ENCODE data around the gene SLC66A2. TPM values are rescaled to one million over a fixed set of nuclear protein-coding genes. Genes with fewer than 3 reads are reported as not detected.

SLC66A2 gene
- total and polyA plus RNA-seq, 10 of the 15 experiments (the other 5 are each of a cell fraction or from before 2014, with no cell fraction given): 0.69 to 42.5 (median 14.8) TPM

DNA sequence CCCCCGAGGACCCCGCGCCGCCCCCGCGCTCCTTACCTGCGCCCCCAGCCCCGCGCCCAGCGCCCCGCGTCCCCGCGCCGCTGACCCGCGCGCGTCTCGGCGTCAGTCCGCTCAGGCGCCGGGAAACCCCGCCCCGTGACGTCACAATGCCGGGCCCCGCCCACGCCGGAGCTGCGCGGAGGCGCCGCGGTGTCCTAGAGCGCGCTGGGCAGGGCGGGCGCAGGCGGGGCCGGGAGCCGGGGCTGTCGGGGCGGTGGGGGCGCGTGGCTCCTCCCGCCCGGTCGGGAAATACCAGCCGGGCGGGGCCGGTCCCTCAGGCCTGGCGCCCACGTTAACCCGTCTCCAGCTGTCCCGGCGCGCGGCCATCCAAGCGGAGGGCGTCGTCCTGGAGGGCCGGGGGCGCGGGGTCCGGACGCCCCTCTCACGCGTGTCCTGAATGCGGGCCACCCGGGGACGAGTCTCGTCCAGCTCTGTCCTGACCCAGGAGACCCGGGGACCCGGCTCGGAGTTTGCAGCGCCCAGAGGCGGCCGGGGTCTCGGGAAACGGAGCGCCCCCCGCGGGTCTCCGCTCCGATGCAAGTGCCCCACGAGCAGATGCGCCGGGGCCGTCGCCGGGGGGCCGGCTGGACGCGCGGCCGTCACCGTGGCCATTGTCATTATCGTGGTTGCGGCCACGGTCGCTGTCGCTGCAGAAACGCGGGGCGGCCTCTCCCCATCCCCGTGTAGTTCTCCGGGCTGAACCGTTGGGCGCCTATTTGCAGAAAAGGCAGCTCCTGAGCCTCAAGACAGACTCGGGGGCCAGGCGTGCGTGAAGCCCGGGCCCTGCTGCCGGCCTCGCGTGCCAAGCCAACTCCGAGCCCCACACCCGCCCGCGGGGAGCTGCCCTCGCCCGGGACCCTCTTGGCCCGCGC lies at the start of gene SLC66A2 (continued):
- TF ChIP-seq, protein P1, sequence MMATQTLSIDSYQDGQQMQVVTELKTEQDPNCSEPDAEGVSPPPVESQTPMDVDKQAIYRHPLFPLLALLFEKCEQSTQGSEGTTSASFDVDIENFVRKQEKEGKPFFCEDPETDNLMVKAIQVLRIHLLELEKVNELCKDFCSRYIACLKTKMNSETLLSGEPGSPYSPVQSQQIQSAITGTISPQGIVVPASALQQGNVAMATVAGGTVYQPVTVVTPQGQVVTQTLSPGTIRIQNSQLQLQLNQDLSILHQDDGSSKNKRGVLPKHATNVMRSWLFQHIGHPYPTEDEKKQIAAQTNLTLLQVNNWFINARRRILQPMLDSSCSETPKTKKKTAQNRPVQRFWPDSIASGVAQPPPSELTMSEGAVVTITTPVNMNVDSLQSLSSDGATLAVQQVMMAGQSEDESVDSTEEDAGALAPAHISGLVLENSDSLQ (IDR thresholded peaks at IDR 0.05): no peak
- TF ChIP-seq, protein P2, sequence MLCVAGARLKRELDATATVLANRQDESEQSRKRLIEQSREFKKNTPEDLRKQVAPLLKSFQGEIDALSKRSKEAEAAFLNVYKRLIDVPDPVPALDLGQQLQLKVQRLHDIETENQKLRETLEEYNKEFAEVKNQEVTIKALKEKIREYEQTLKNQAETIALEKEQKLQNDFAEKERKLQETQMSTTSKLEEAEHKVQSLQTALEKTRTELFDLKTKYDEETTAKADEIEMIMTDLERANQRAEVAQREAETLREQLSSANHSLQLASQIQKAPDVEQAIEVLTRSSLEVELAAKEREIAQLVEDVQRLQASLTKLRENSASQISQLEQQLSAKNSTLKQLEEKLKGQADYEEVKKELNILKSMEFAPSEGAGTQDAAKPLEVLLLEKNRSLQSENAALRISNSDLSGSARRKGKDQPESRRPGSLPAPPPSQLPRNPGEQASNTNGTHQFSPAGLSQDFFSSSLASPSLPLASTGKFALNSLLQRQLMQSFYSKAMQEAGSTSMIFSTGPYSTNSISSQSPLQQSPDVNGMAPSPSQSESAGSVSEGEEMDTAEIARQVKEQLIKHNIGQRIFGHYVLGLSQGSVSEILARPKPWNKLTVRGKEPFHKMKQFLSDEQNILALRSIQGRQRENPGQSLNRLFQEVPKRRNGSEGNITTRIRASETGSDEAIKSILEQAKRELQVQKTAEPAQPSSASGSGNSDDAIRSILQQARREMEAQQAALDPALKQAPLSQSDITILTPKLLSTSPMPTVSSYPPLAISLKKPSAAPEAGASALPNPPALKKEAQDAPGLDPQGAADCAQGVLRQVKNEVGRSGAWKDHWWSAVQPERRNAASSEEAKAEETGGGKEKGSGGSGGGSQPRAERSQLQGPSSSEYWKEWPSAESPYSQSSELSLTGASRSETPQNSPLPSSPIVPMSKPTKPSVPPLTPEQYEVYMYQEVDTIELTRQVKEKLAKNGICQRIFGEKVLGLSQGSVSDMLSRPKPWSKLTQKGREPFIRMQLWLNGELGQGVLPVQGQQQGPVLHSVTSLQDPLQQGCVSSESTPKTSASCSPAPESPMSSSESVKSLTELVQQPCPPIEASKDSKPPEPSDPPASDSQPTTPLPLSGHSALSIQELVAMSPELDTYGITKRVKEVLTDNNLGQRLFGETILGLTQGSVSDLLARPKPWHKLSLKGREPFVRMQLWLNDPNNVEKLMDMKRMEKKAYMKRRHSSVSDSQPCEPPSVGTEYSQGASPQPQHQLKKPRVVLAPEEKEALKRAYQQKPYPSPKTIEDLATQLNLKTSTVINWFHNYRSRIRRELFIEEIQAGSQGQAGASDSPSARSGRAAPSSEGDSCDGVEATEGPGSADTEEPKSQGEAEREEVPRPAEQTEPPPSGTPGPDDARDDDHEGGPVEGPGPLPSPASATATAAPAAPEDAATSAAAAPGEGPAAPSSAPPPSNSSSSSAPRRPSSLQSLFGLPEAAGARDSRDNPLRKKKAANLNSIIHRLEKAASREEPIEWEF (IDR thresholded peaks at IDR 0.05; ENCODE audit: insufficient replicate concordance, low read depth, low read length): no peak
- TF ChIP-seq STAT3 (IDR thresholded peaks at IDR 0.05; ENCODE audit: low read depth, low read length) (no peak), ELK1 (IDR thresholded peaks at IDR 0.05; ENCODE audit: low read depth, low read length) (no peak), CREB1 (IDR thresholded peaks at IDR 0.05; ENCODE audit: low read depth) (peak; percentile 88), ASH2L (IDR thresholded peaks at IDR 0.05; ENCODE audit: borderline replicate concordance, low read depth) (no peak), FOS (IDR thresholded peaks at IDR 0.05; ENCODE audit: borderline replicate concordance, extremely low read depth, insufficient read length) (no peak), MEF2A (IDR thresholded peaks at IDR 0.05; ENCODE audit: insufficient read depth, low read depth, low read length) (0 out of 2 replicates have a peak, but pooled peaks have one; percentile 20), NFYA (IDR thresholded peaks at IDR 0.05; ENCODE audit: borderline replicate concordance, low read depth, low read length) (no peak), IKZF2 (IDR thresholded peaks at IDR 0.05) (no peak), NFIC (IDR thresholded peaks at IDR 0.05; ENCODE audit: low read depth, low read length) (no peak), SREBF2 (IDR thresholded peaks at IDR 0.05; ENCODE audit: low read length) (no peak), ZNF207 (IDR thresholded peaks at IDR 0.05; ENCODE audit: borderline replicate concordance) (no peak), NRF1 (conservative IDR thresholded peaks at IDR 0.05; ENCODE audit: low read depth, low read length) (no peak), ETV6 (conservative IDR thresholded peaks at IDR 0.05 in 1 of 2, IDR thresholded peaks at IDR 0.05 in 1 of 2; ENCODE audit: borderline replicate concordance in 1 of 2, low read depth in 1 of 2) (no peak)
- TF ChIP-seq, protein P3, sequence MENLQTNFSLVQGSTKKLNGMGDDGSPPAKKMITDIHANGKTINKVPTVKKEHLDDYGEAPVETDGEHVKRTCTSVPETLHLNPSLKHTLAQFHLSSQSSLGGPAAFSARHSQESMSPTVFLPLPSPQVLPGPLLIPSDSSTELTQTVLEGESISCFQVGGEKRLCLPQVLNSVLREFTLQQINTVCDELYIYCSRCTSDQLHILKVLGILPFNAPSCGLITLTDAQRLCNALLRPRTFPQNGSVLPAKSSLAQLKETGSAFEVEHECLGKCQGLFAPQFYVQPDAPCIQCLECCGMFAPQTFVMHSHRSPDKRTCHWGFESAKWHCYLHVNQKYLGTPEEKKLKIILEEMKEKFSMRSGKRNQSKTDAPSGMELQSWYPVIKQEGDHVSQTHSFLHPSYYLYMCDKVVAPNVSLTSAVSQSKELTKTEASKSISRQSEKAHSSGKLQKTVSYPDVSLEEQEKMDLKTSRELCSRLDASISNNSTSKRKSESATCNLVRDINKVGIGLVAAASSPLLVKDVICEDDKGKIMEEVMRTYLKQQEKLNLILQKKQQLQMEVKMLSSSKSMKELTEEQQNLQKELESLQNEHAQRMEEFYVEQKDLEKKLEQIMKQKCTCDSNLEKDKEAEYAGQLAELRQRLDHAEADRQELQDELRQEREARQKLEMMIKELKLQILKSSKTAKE (IDR thresholded peaks at IDR 0.05; ENCODE audit: low read depth, poor library complexity, severe bottlenecking): no peak
- TF ChIP-seq, protein P4, sequence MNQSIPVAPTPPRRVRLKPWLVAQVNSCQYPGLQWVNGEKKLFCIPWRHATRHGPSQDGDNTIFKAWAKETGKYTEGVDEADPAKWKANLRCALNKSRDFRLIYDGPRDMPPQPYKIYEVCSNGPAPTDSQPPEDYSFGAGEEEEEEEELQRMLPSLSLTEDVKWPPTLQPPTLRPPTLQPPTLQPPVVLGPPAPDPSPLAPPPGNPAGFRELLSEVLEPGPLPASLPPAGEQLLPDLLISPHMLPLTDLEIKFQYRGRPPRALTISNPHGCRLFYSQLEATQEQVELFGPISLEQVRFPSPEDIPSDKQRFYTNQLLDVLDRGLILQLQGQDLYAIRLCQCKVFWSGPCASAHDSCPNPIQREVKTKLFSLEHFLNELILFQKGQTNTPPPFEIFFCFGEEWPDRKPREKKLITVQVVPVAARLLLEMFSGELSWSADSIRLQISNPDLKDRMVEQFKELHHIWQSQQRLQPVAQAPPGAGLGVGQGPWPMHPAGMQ (IDR thresholded peaks at IDR 0.05; ENCODE audit: borderline replicate concordance): no peak

All from GM12878 (cell line).